T47D (cell line): ENCODE results near the gene FBRS.
A peak's percentile ranks its signal among the peaks of the same experiment; 100 is the strongest.

Experiments
- DNase-seq, 2 experiments: peaks; one replicate each; pipeline versions ENCODE4 v3.0.0 to v3.0.0-alpha.2; 2011 to 2012; ENCODE audit warnings: low read depth in 1 of 2, low spot score in 1 of 2
- JUND ChIP-seq: IDR thresholded peaks from 2 replicates; pipeline ENCODE4 v1.6.1; 2012; ENCODE audit warnings: low read depth
- in situ Hi-C: cut with HindIII; loops from 2 replicates; pipeline ENCODE4 v1.10.0; 2016; ENCODE audit warnings: low sequenced_read_pairs, low pct_unique_long_range_greater_than_20kb

The FBRS gene

GRCh38 chr16:30660424-30661261, 2.4 kb downstream of the FBRS start:
- DNase-seq = peak in 1 of 2 experiments; percentile 42
- no peak for TF ChIP-seq JUND
- in situ Hi-C loops = no loop called here

GRCh38 chr16:30662449-30662848, 4.2 kb downstream of the FBRS start:
- TF ChIP-seq JUND = no peak
- in situ Hi-C loops = no loop called here
- no peak for DNase-seq

- no peak for DNase-seq
- TF ChIP-seq JUND = no peak
- in situ Hi-C loops = no loop called here
Observed at GRCh38 chr16:30663038-30663437, 4.8 kb downstream of the FBRS start.

- TF ChIP-seq JUND = no peak
- in situ Hi-C loops = no loop called here
- DNase-seq = no peak
Observed at GRCh38 chr16:30663820-30664219, 5.6 kb downstream of the FBRS start.

- no peak for TF ChIP-seq JUND
- in situ Hi-C loops = no loop called here
- DNase-seq = no peak
Observed at GRCh38 chr16:30664616-30665109, 6.4 kb downstream of the FBRS start.

GRCh38 chr16:30665155-30665829, 7.1 kb downstream of the FBRS start:
- in situ Hi-C loops = no loop called here
- DNase-seq = peak in 1 of 2 experiments; percentile 29
- no peak for TF ChIP-seq JUND

- TF ChIP-seq JUND = no peak
- in situ Hi-C loops = no loop called here
- DNase-seq = no peak
Observed at GRCh38 chr16:30665830-30666190, 7.6 kb downstream of the FBRS start.

GRCh38 chr16:30666681-30667080, 8.4 kb downstream of the FBRS start:
- no peak for DNase-seq
- no peak for TF ChIP-seq JUND
- in situ Hi-C loops = no loop called here

- TF ChIP-seq JUND = no peak
- in situ Hi-C loops = no loop called here
- peak; percentile 76 to 95 for DNase-seq
Observed at GRCh38 chr16:30667361-30667905, 9.2 kb downstream of the FBRS start.

- DNase-seq = no peak
- in situ Hi-C loops = no loop called here
- TF ChIP-seq JUND = no peak
Observed at GRCh38 chr16:30668393-30668792, 10.2 kb downstream of the FBRS start.

GRCh38 chr16:30669026-30669902, 11.0 kb downstream of the FBRS start:
- DNase-seq = no peak
- in situ Hi-C loops = no loop called here
- TF ChIP-seq JUND = no peak

GRCh38 chr16:30669903-30670824, 11.9 kb downstream of the FBRS start:
- in situ Hi-C loops = no loop called here
- TF ChIP-seq JUND = no peak
- no peak for DNase-seq
